Upper lobe of left lung (tissue), 4 donors: Measurements from ENCODE around the gene SAP30.
A peak's percentile ranks its signal among the peaks of the same experiment; 100 is the strongest.

Experiments
- EP300 ChIP-seq, 4 donors: sonication (generic); formaldehyde crosslinking; IDR thresholded peaks; one replicate each; pipeline ENCODE4 v1.5.1; 2017; ENCODE audit warnings: antibody characterized with exemption in 4 of 4, control low read depth in 2 of 4
- POLR2A ChIP-seq, 4 donors: fragments of 450-650 bp; IDR thresholded peaks; one replicate each; pipeline ENCODE4 v1.5.1; 2016 to 2017; ENCODE audit warnings: antibody characterized with exemption in 4 of 4, mild to moderate bottlenecking in 2 of 4
- POLR2AphosphoS5 ChIP-seq, 2 donors: sonication (generic); formaldehyde crosslinking; IDR thresholded peaks; one replicate each; pipeline ENCODE4 v1.5.1; 2017; ENCODE audit warnings: antibody characterized with exemption in 2 of 2
- TF ChIP-seq, protein P1 (sequence below), 6 experiments: fragments of 450-650 bp in 4 of 6; fragments of 200-600 bp in 2 of 6; sonication (generic) in 2 of 6; IDR thresholded peaks; one replicate each; pipeline ENCODE4 v1.5.1; 2016 to 2019; ENCODE audit warnings: antibody characterized with exemption in 6 of 6

DNA sequence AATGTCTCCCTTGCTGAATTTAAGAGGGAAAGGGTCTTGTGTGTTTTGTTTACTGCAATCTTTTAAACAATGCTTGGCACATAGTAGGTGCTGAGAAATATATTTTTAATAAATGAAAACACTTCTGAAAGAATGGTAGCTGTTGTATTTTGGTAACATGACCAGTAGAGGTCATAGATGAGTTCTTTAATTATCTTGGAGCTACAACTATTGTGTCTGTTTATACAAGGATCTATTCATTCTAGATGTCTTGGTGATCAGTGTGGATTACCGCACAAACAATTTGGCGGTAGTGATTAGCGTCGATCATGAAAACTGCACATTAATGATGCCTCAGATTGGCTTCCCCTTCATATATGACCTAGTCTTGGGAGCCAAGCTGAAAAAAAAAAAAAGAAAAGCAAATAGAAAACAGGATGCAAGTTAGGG is 49.6 kb downstream of the SAP30 start:
- TF ChIP-seq POLR2AphosphoS5 (IDR thresholded peaks at IDR 0.05) (no peak), POLR2A (IDR thresholded peaks at IDR 0.05) (no peak), EP300 (IDR thresholded peaks at IDR 0.05) (no peak)
- TF ChIP-seq, protein P1, sequence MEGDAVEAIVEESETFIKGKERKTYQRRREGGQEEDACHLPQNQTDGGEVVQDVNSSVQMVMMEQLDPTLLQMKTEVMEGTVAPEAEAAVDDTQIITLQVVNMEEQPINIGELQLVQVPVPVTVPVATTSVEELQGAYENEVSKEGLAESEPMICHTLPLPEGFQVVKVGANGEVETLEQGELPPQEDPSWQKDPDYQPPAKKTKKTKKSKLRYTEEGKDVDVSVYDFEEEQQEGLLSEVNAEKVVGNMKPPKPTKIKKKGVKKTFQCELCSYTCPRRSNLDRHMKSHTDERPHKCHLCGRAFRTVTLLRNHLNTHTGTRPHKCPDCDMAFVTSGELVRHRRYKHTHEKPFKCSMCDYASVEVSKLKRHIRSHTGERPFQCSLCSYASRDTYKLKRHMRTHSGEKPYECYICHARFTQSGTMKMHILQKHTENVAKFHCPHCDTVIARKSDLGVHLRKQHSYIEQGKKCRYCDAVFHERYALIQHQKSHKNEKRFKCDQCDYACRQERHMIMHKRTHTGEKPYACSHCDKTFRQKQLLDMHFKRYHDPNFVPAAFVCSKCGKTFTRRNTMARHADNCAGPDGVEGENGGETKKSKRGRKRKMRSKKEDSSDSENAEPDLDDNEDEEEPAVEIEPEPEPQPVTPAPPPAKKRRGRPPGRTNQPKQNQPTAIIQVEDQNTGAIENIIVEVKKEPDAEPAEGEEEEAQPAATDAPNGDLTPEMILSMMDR (IDR thresholded peaks at IDR 0.05), result peak in 3 of 6 experiments; percentile 36 to 52 (median 40)
